NCI-H446 (cell line): ENCODE measurements around the gene HMGN3.

Source experiments
- DNase-seq, 2 experiments: peaks; one replicate each; lab custom pipeline; 2025; lab: John Stamatoyannopoulos, UW

Gene HMGN3

GRCh38 chr6:79232696-79233462 is 1.6 kb downstream of the HMGN3 start:
- DNase-seq, result no peak

GRCh38 chr6:79231666-79232065 is 2.8 kb downstream of the HMGN3 start:
- DNase-seq, result no peak

- no peak for DNase-seq
These were observed 3.4 kb downstream of the HMGN3 start for GRCh38 chr6:79231101-79231500.

GRCh38 chr6:79230149-79230548 is 4.3 kb downstream of the HMGN3 start:
- DNase-seq, result no peak

- DNase-seq, result no peak
These were observed 7.0 kb downstream of the HMGN3 start for GRCh38 chr6:79227445-79227844.

- DNase-seq, result no peak
These were observed 7.8 kb downstream of the HMGN3 start for GRCh38 chr6:79226660-79227059.

GRCh38 chr6:79225717-79226599 is 8.5 kb downstream of the HMGN3 start:
- DNase-seq, result no peak

- no peak for DNase-seq
These were observed 10.7 kb downstream of the HMGN3 start for GRCh38 chr6:79223611-79224404.

- DNase-seq, result no peak
These were observed 19.2 kb downstream of the HMGN3 start for GRCh38 chr6:79215213-79215824.

- no peak for DNase-seq
These were observed 21.6 kb downstream of the HMGN3 start for GRCh38 chr6:79212859-79213258.

GRCh38 chr6:79208816-79209215 is 25.7 kb downstream of the HMGN3 start:
- no peak for DNase-seq

GRCh38 chr6:79203753-79204253 is 30.7 kb downstream of the HMGN3 start:
- no peak for DNase-seq

- DNase-seq, result no peak
These were observed 31.9 kb downstream of the HMGN3 start for GRCh38 chr6:79202556-79202955.

GRCh38 chr6:79201983-79202382 is 32.5 kb downstream of the HMGN3 start:
- no peak for DNase-seq

GRCh38 chr6:79201143-79201542 is 33.3 kb downstream of the HMGN3 start:
- DNase-seq, result no peak

GRCh38 chr6:79196912-79197311 is 37.6 kb downstream of the HMGN3 start:
- no peak for DNase-seq

- no peak for DNase-seq
These were observed 40.5 kb downstream of the HMGN3 start for GRCh38 chr6:79193971-79194370.

- no peak for DNase-seq
These were observed 44.6 kb downstream of the HMGN3 start for GRCh38 chr6:79189760-79190350.

- peak; percentile 2 to 59 for DNase-seq
These were observed 45.5 kb downstream of the HMGN3 start for GRCh38 chr6:79188885-79189480.

- no peak for DNase-seq
These were observed 46.4 kb downstream of the HMGN3 start for GRCh38 chr6:79188107-79188506.

- no peak for DNase-seq
These were observed 47.9 kb downstream of the HMGN3 start for GRCh38 chr6:79186564-79186963.
